GM12878 (cell line): Measurements from ENCODE around the gene CDK16. TPM values are rescaled to one million over a fixed set of nuclear protein-coding genes. Genes with fewer than 3 reads are reported as not detected.

Source experiments
- ATAC-seq: fragments of 200-7000 bp; cut with Tn5 transposase; 3 replicates; pipeline ENCODE4 v1.9.1; 2020; ENCODE audit warnings: mild to moderate bottlenecking, moderate library complexity
- BruUV-seq: library from RNA; stranded (reverse); fragments of 400-500 nt; replicated peaks from 2 replicates; lab custom pipeline; 2021; lab: Mats Ljungman, UMichigan
- CTCF ChIA-PET: fragments of 300-600 bp; sonication (Branson Sonifier 250); formaldehyde crosslinking; extraction: SDS; loops from one replicate; lab custom pipeline; 2021; ENCODE audit warnings: inconsistent platforms; lab: Yijun Ruan, JAX
- POLR2A ChIA-PET: fragments of 350-600 bp; formaldehyde crosslinking; extraction: SDS; loops from one replicate; lab custom pipeline; 2021; ENCODE audit warnings: inconsistent platforms; lab: Charles Lee
- RAD21 ChIA-PET: fragments of 300-600 bp; sonication (Branson Sonifier 250); formaldehyde crosslinking; loops from one replicate; lab custom pipeline; 2023; ENCODE audit warnings: antibody characterized with exemption; ENCODE audit not compliant: unreplicated experiment; lab: Charles Lee
- SMC1A ChIA-PET: fragments of 300-600 bp; sonication (Branson Sonifier 250); formaldehyde crosslinking; loops from one replicate; lab custom pipeline; 2023; ENCODE audit not compliant: unreplicated experiment, uncharacterized antibody; lab: Charles Lee
- DNase-seq: peaks from one replicate; pipeline ENCODE4 v3.0.0-alpha.2; 2011; ENCODE audit warnings: low read depth, low spot score
- FAIRE-seq: peaks from 3 replicates; lab custom pipeline; 2011; peaks lifted over from hg19 to GRCh38; lab: Jason Lieb, UNC
- H2AFZ ChIP-seq: 2 replicates; pipeline ENCODE4 v1.6.0; 2011; ENCODE audit warnings: low read depth, low read length, control low read depth; ENCODE audit not compliant: control insufficient read depth
- H3K27ac ChIP-seq: 2 replicates; pipeline ENCODE4 v1.5.1; 2011; ENCODE audit warnings: control low read depth; ENCODE audit not compliant: control insufficient read depth, insufficient read depth
- H3K27me3 ChIP-seq, 2 experiments: replicated peaks in 1 of 2; 2 replicates each; pipeline versions ENCODE4 v1.6.0 to v1.6.1; 2011; ENCODE audit warnings: low read length in 1 of 2; ENCODE audit not compliant: control insufficient read depth in 2 of 2, insufficient read depth in 2 of 2
- H3K36me3 ChIP-seq, 2 experiments: 2 replicates each; pipeline ENCODE4 v1.5.1; 2011; ENCODE audit warnings: low read length in 1 of 2; ENCODE audit not compliant: control insufficient read depth in 2 of 2, insufficient read depth in 2 of 2
- H3K4me1 ChIP-seq: 2 replicates; pipeline ENCODE4 v1.6.1; 2011; ENCODE audit warnings: mild to moderate bottlenecking, low read length, moderate library complexity, mixed read lengths; ENCODE audit not compliant: control insufficient read depth, insufficient read depth
- H3K4me2 ChIP-seq: 2 replicates; pipeline ENCODE4 v1.6.0; 2011; ENCODE audit warnings: control low read depth; ENCODE audit not compliant: control insufficient read depth, insufficient read depth
- H3K4me3 ChIP-seq: fragments of 200-600 bp; sonication (generic); 2 replicates; pipeline ENCODE4 v1.5.1; 2016
- H3K79me2 ChIP-seq: 2 replicates; pipeline ENCODE4 v1.6.0; 2011; ENCODE audit warnings: low read length; ENCODE audit not compliant: control insufficient read depth, insufficient read depth
- H3K9ac ChIP-seq: 2 replicates; pipeline ENCODE4 v1.8.0; 2011; ENCODE audit warnings: low read length, control low read depth, mixed read lengths; ENCODE audit not compliant: control insufficient read depth, insufficient read depth
- H3K9me3 ChIP-seq: replicated peaks from 3 replicates; pipeline ENCODE4 v1.5.1; 2011; ENCODE audit warnings: mild to moderate bottlenecking, low read length; ENCODE audit not compliant: control insufficient read depth, insufficient read depth
- H4K20me1 ChIP-seq: 2 replicates; pipeline ENCODE4 v1.6.0; 2011; ENCODE audit not compliant: control insufficient read depth, insufficient read depth
- ATF2 ChIP-seq: IDR thresholded peaks from 2 replicates; pipeline ENCODE4 v1.6.1; 2012; ENCODE audit warnings: low read length, inconsistent platforms
- JUNB ChIP-seq: IDR thresholded peaks from 2 replicates; pipeline ENCODE4 v1.6.1; 2016; ENCODE audit warnings: antibody characterized with exemption, mild to moderate bottlenecking
- LARP7 ChIP-seq: fragments of 450-650 bp; IDR thresholded peaks from 2 replicates; pipeline ENCODE4 v1.6.1; 2017; ENCODE audit warnings: mild to moderate bottlenecking
- MEF2A ChIP-seq: IDR thresholded peaks from 2 replicates; pipeline ENCODE4 v1.6.1; 2011; ENCODE audit warnings: low read depth, mild to moderate bottlenecking, low read length, moderate library complexity; ENCODE audit not compliant: insufficient read depth
- NFYA ChIP-seq: IDR thresholded peaks from 2 replicates; pipeline ENCODE4 v1.6.1; 2011; ENCODE audit warnings: low read depth, mild to moderate bottlenecking, low read length, improper control_type of control experiment, borderline replicate concordance
- RCOR1 ChIP-seq: conservative IDR thresholded peaks from 2 replicates; pipeline ENCODE4 v1.6.1; 2012; ENCODE audit warnings: low read depth, low read length, improper control_type of control experiment
- SP1 ChIP-seq: IDR thresholded peaks from one replicate; pipeline ENCODE4 v1.6.1; 2011; ENCODE audit warnings: low read depth, low read length
- USF1 ChIP-seq: IDR thresholded peaks from 2 replicates; pipeline ENCODE4 v1.6.1; 2011; ENCODE audit warnings: borderline replicate concordance, low read depth, mild to moderate bottlenecking, moderate library complexity, mixed read lengths, low read length; ENCODE audit not compliant: insufficient read depth; ENCODE audit errors: extremely low read length
- ZBED1 ChIP-seq: IDR thresholded peaks from 2 replicates; pipeline ENCODE4 v1.6.1; 2016; ENCODE audit warnings: borderline replicate concordance
- ZBTB40 ChIP-seq: fragments of 450-650 bp; IDR thresholded peaks from 2 replicates; pipeline ENCODE4 v1.6.1; 2016; ENCODE audit warnings: mild to moderate bottlenecking, moderate library complexity, borderline replicate concordance
- WGBS: methylation state at CpG from one replicate; pipeline ENCODE4 v1.1.6; 2016; ENCODE audit warnings: low lambda C conversion rate; ENCODE audit not compliant: insufficient replicate concordance, insufficient coverage; ENCODE audit errors: missing lambda C conversion rate; 5-methylcytosine and 5-hydroxymethylcytosine counted together
- in situ Hi-C: fragments of 300-500 bp; cut with MboI; formaldehyde crosslinking; loops from 9 replicates; pipeline ENCODE4 v1.14.3; 2018; ENCODE audit warnings: mixed read lengths
- intact Hi-C: fragments of 100-400 bp; cut with micrococcal nuclease; formaldehyde crosslinking; loops from one replicate; pipeline ENCODE4 v1.14.2; 2022; ENCODE audit not compliant: unreplicated experiment
- polyA plus RNA-seq, 11 experiments: library from polyadenylated mRNA; depleted of rRNA in 4 of 11; unstranded in 6 of 11; stranded (reverse) in 5 of 11; fragments of >200 nt; fragmentation: Nextera tagmentation in 4 of 11; fragmentation: Illumina TruSeq in 1 of 11; extraction: Ambion mirVana in 4 of 11; extraction: Trizol in 1 of 11; gene quantifications; 1 replicate in 1 of 11; 2 replicates in 10 of 11; pipeline versions ENCODE4 v1.2.1 to v1.2.3, GENCODE V29; 2011 to 2016; ENCODE audit warnings: inconsistent platforms in 2 of 11, missing spikeins in 2 of 11, low read depth in 1 of 11
- total RNA-seq, 4 experiments: library from RNA; depleted of rRNA in 3 of 4; stranded (reverse); fragments of >200 nt in 3 of 4; fragmentation: Illumina TruSeq in 1 of 4; extraction: Trizol in 1 of 4; gene quantifications; 2 replicates each; pipeline versions ENCODE4 v1.2.1 to v1.2.3, GENCODE V29; 2013 to 2021

CDK16 gene
- total and polyA plus RNA-seq, 10 of the 15 experiments (the other 5 are each of a cell fraction or from before 2014, with no cell fraction given), result 2.4 to 75.1 (median 48.2) TPM

GRCh38 chrX:47224266-47224895 is 5.9 kb downstream of the CDK16 start:
- in situ Hi-C loops (loop anchor here (25.0 kb wide), 1 partner anchor 1713 kb away; no protein-coding TSS in a partner anchor), intact Hi-C loops (no loop called here)
- no TSS peak for BruUV-seq
- Histone ChIP-seq H3K79me2 (peaks cover 30% of the 10 kb centered on the region), H3K4me1 (peaks cover 8% of the 10 kb centered on the region; the same call in 1 of the 2 replicates), H2AFZ (no peak overlapping the region), H3K9me3 (no peaks in the 10 kb centered on the region), H3K4me2 (no peak overlapping the region), H3K9ac (no peak overlapping the region), H3K27me3 (no peaks in the 10 kb centered on the region), H3K36me3 (peaks cover 29 to 30% of the 10 kb centered on the region in 2 experiments; a peak in 3 of 4 replicates), H3K4me3 (no peak overlapping the region), H4K20me1 (peaks cover 18% of the 10 kb centered on the region), H3K27ac (no peak overlapping the region)
- no peak for FAIRE-seq
- RAD21 ChIA-PET, result no interaction called here
- SMC1A ChIA-PET, result no interaction called here
- ATAC-seq, result no peak
- CTCF ChIA-PET, result no interaction called here
- TF ChIP-seq USF1 (no peak), ZBED1 (no peak), NFYA (no peak), LARP7 (no peak), JUNB (no peak), ATF2 (no peak), MEF2A (no peak), SP1 (no peak), ZBTB40 (no peak), RCOR1 (no peak)
- no peak for DNase-seq
- 92% methylated on average over 17 of the region's 17 CpGs for WGBS
- POLR2A ChIA-PET, result interaction anchor here (0.6 kb wide), 1 partner anchor 80 kb away, joined by 3 read pairs; the partner anchor contains the start of gene NDUFB11
